HEK293T (cell line): ENCODE measurements around the gene NTN1.

Experiments used
- CTCF ChIA-PET: fragments of 350-600 bp; formaldehyde crosslinking; extraction: SDS; loops from one replicate; lab custom pipeline; 2021; ENCODE audit warnings: antibody characterized with exemption, inconsistent platforms; lab: Yijun Ruan, JAX
- POLR2A ChIA-PET: fragments of 350-600 bp; formaldehyde crosslinking; extraction: SDS; loops from one replicate; lab custom pipeline; 2020; ENCODE audit warnings: antibody characterized with exemption, inconsistent platforms; lab: Yijun Ruan, JAX
- DNase-seq: peaks from one replicate; pipeline ENCODE4 v3.0.0; 2012; ENCODE audit warnings: mixed read lengths; ENCODE audit errors: extremely low spot score
- ARNT ChIP-seq: fragments of 450-650 bp; IDR thresholded peaks from 2 replicates; pipeline ENCODE4 v1.6.1; 2017; ENCODE audit warnings: mild to moderate bottlenecking
- BHLHE40 ChIP-seq: fragments of 450-650 bp; IDR thresholded peaks from 2 replicates; pipeline ENCODE4 v1.6.1; 2016; ENCODE audit warnings: mild to moderate bottlenecking, moderate library complexity, borderline replicate concordance
- CTBP1 ChIP-seq: fragments of 450-650 bp; IDR thresholded peaks from 2 replicates; pipeline ENCODE4 v1.6.1; 2016; ENCODE audit warnings: borderline replicate concordance
- ELF4 ChIP-seq: fragments of 450-650 bp; IDR thresholded peaks from 2 replicates; pipeline ENCODE4 v1.6.1; 2017; ENCODE audit warnings: antibody characterized with exemption
- FOXA1 ChIP-seq: fragments of 450-650 bp; IDR thresholded peaks from 2 replicates; pipeline ENCODE4 v1.6.1; 2016; ENCODE audit warnings: mild to moderate bottlenecking
- FOXK2 ChIP-seq: fragments of 450-650 bp; IDR thresholded peaks from 2 replicates; pipeline ENCODE4 v1.6.1; 2016; ENCODE audit warnings: mild to moderate bottlenecking
- FOXM1 ChIP-seq: fragments of 450-650 bp; IDR thresholded peaks from 2 replicates; pipeline ENCODE4 v1.6.1; 2017; ENCODE audit warnings: mild to moderate bottlenecking, borderline replicate concordance
- HDGF ChIP-seq: fragments of 450-650 bp; IDR thresholded peaks from 2 replicates; pipeline ENCODE4 v1.6.1; 2017; ENCODE audit warnings: antibody characterized with exemption, borderline replicate concordance
- L3MBTL2 ChIP-seq: fragments of 450-650 bp; conservative IDR thresholded peaks from 2 replicates; pipeline ENCODE4 v1.6.1; 2016; ENCODE audit warnings: mild to moderate bottlenecking
- LEF1 ChIP-seq: fragments of 450-650 bp; IDR thresholded peaks from 2 replicates; pipeline ENCODE4 v1.6.1; 2017; ENCODE audit warnings: mild to moderate bottlenecking, borderline replicate concordance
- NFRKB ChIP-seq: fragments of 450-650 bp; IDR thresholded peaks from 2 replicates; pipeline ENCODE4 v1.6.1; 2016; ENCODE audit warnings: mild to moderate bottlenecking, moderate library complexity
- SP1 ChIP-seq: fragments of 450-650 bp; IDR thresholded peaks from 2 replicates; pipeline ENCODE4 v1.6.1; 2017
- SUZ12 ChIP-seq: fragments of 450-650 bp; IDR thresholded peaks from 2 replicates; pipeline ENCODE4 v1.6.1; 2016; ENCODE audit warnings: mild to moderate bottlenecking
- TARDBP ChIP-seq: fragments of 450-650 bp; IDR thresholded peaks from 2 replicates; pipeline ENCODE4 v1.6.1; 2016
- ZNF384 ChIP-seq: fragments of 450-650 bp; IDR thresholded peaks from 2 replicates; pipeline ENCODE4 v1.6.1; 2016
- TF ChIP-seq, protein P1 (sequence below): fragments of 450-650 bp; IDR thresholded peaks from 2 replicates; pipeline ENCODE4 v1.6.1; 2016

NTN1 gene

DNA sequence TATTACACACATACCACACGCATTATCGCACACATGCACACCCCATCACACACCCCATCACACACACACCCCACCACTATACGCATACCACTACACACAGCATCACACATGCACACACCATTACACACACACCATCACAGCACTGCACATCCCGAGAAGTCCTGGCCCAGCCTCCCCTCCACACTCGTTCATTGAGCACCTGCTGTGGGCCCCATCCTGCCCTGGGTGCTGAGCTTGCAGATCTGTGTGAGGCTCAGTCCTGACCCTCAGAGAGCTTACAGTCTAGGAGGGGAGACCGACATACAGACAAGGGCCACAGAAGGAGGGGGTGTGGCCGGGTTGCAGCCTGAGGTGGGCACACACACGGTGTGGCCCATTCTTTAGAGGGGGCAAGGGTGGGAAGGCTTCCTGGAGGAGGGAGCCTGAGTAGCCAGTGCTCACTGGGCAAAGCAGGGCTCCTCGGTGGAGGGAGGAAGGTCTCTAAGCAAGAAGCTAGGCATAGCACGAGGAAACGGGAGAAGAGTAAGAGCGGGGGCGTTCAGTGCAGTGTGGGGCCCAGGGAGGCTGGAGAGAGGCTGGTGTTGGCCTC is 206.6 kb downstream of the NTN1 start:
- DNase-seq = no peak
- CTCF ChIA-PET = no interaction called here

DNA sequence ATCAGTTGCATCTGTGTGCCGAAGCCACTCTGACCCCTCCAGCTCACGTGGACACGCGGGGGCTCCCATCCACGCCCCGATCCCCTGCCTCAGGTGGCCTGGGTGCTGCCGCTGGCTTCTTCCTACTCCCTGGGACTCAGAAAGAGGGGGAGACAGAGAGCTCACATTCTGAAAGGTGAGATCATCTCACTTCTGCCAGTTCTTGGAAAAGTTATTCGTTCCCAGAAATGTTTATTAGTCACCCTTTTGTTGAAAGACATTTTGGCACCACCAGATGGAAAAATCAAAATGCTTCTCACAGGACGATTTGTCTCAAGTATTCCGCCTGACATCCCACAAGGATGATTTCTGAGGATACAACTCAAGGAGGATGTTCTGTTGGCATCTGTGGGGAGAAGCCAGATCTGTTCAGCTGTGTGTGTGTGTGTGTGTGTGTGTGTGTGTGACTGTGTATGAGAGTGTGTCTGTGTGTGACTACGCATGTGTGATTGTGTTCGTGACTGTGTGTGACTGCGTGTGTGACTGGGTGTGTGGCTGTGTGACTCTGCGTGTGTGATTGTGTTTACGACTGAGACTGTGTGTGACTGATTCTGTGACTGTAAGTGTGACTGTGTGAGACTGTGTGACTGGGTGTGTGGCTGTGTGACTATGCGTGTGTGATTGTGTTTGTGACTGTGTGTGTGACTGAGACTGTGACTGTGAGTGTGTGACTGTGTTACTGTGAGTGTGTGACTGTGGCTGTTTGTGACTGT is 207.3 kb downstream of the NTN1 start:
- ChIA-PET POLR2A (no interaction called here), CTCF (no interaction called here)
- DNase-seq = no peak
- TF ChIP-seq NFRKB (no peak), L3MBTL2 (no peak), HDGF (no peak), FOXK2 (no peak), ZNF384 (no peak), BHLHE40 (no peak), TARDBP (no peak), LEF1 (no peak), ELF4 (no peak), FOXA1 (no peak), FOXM1 (no peak), ARNT (no peak), CTBP1 (no peak), SP1 (no peak), SUZ12 (no peak)
- TF ChIP-seq, protein P1, sequence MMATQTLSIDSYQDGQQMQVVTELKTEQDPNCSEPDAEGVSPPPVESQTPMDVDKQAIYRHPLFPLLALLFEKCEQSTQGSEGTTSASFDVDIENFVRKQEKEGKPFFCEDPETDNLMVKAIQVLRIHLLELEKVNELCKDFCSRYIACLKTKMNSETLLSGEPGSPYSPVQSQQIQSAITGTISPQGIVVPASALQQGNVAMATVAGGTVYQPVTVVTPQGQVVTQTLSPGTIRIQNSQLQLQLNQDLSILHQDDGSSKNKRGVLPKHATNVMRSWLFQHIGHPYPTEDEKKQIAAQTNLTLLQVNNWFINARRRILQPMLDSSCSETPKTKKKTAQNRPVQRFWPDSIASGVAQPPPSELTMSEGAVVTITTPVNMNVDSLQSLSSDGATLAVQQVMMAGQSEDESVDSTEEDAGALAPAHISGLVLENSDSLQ = no peak

More for the DNA sequence above, 206.6 kb downstream of the NTN1 start:
- TF ChIP-seq CTBP1 = no peak
- TF ChIP-seq HDGF = no peak
- no peak for TF ChIP-seq FOXK2
- TF ChIP-seq BHLHE40 = no peak
- TF ChIP-seq, protein P1 = no peak
- no peak for TF ChIP-seq SUZ12
- POLR2A ChIA-PET = no interaction called here

DNA sequence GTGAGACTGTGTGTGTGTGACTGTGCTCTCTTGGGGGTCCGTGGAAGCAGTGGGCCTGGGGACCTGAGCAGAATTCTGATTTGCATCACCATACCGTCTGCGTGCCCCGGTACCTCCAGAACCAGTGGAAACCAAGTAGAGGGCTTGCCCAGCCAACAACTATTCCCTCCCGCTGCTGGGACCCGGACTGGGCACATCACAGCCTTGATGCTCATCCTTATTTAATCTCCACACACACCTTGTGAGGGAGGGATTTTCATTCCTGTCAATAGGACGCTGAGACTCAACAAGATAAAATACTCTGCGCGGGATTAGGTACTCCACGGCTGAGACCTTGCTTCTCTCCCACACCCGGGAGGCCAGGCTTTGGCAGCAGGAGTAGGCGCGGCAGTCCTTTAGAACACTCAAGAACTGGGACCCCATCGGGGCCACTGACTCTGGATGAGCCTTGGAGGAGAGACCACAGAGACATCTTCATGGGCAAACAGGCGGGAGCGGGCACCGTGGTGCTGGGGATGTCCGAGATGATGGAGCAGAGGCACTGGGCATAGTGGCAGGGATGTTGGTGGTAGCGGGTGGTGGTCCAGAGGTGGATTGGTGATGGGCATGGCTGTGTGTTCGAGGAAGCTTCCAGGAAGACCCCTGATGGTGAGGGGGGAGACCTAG is 208.0 kb downstream of the NTN1 start:
- TF ChIP-seq ZNF384 (no peak), SP1 (no peak), FOXA1 (no peak)
- TF ChIP-seq, protein P1 = no peak

DNA sequence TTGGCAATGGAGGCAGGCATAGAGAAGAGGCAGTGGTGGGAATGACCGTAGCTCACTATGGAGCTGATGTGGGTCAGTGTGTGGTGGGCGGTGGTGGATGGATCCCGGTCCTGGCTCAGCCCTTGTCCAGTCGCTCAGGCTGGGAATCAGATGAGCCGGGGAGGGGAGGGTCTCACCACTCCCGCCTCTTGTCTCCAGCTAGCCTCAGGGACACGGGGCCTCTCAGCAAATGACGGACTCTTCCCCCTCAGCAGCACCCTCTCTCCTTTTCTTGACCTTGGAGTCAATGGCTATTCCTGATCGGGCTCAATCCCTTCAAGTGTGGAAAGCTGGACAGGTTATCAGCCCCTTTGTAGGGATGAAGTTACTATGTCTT is 208.5 kb downstream of the NTN1 start:
- ChIA-PET POLR2A (no interaction called here), CTCF (interaction anchor here (1.4 kb wide), 1 partner anchor 15 kb away, joined by 3 read pairs; no protein-coding TSS in a partner anchor)
- TF ChIP-seq NFRKB (no peak), FOXA1 (no peak), FOXM1 (no peak), FOXK2 (no peak), ZNF384 (no peak), HDGF (no peak), TARDBP (no peak), SUZ12 (no peak), BHLHE40 (no peak), LEF1 (no peak), L3MBTL2 (no peak), SP1 (no peak), ELF4 (no peak), ARNT (no peak), CTBP1 (no peak)
- TF ChIP-seq, protein P1 = no peak
- no peak for DNase-seq

More for the DNA sequence above, 208.0 kb downstream of the NTN1 start:
- ChIA-PET POLR2A (no interaction called here), CTCF (no interaction called here)
- no peak for DNase-seq

DNA sequence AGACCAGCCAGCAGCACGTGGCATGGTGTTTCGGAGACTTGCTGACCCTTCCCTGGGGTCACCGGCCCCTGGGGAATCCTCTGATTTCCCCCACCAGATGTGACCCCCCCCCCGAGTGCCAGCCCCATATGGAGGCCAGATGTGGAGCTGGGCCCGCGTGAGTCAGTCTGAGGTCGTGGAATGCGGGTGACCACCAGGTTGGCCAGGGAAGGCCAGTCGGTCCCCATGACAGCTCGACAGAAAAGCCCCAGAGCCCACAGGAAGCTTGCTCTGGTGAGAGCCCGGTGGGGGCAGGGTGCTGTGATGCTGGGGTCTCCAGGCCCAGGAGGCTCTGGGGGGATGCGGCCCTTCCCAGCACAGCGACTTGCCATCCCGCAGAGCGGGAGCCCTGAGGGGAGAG is 209.0 kb downstream of the NTN1 start:
- no peak for DNase-seq
- ChIA-PET CTCF (interaction anchor here (1.4 kb wide), 1 partner anchor 15 kb away, joined by 3 read pairs; no protein-coding TSS in a partner anchor), POLR2A (no interaction called here)
- TF ChIP-seq SP1 = no peak
- no peak for TF ChIP-seq FOXM1
- TF ChIP-seq FOXK2 = no peak
- no peak for TF ChIP-seq TARDBP
- TF ChIP-seq ZNF384 = no peak
- no peak for TF ChIP-seq FOXA1
- no peak for TF ChIP-seq SUZ12
- TF ChIP-seq HDGF = no peak
- TF ChIP-seq BHLHE40 = no peak
- TF ChIP-seq LEF1 = no peak
- TF ChIP-seq CTBP1 = no peak
- TF ChIP-seq, protein P1 = no peak
